GM12878 (cell line): ENCODE results near the gene AMT. TPM values are rescaled to one million over a fixed set of nuclear protein-coding genes. Genes with fewer than 3 reads are reported as not detected.

Experiments used
- ATF2 ChIP-seq: IDR thresholded peaks from 2 replicates; pipeline ENCODE4 v1.6.1; 2012; ENCODE audit warnings: low read length, inconsistent platforms
- BRCA1 ChIP-seq: IDR thresholded peaks from 2 replicates; pipeline ENCODE4 v1.6.1; 2011; ENCODE audit warnings: low read depth, low read length, improper control_type of control experiment
- CBFB ChIP-seq: IDR thresholded peaks from 2 replicates; pipeline ENCODE4 v1.6.1; 2016; ENCODE audit warnings: antibody characterized with exemption, low read depth
- EED ChIP-seq: sonication (generic); IDR thresholded peaks from 2 replicates; pipeline ENCODE4 v1.6.1; 2016; ENCODE audit warnings: antibody characterized with exemption, low read depth
- EGR1 ChIP-seq, 2 experiments: IDR thresholded peaks; 1 replicate in 1 of 2; 2 replicates in 1 of 2; pipeline ENCODE4 v1.6.1; 2011 to 2012; ENCODE audit warnings: low read depth in 2 of 2, low read length in 2 of 2, borderline replicate concordance in 1 of 2, mild to moderate bottlenecking in 1 of 2, moderate library complexity in 1 of 2
- GABPA ChIP-seq: IDR thresholded peaks from 2 replicates; pipeline ENCODE4 v1.6.1; 2014; ENCODE audit warnings: antibody characterized with exemption, low read depth, mild to moderate bottlenecking, inconsistent platforms
- HDAC6 ChIP-seq: fragments of 200-600 bp; sonication (generic); IDR thresholded peaks from one replicate; pipeline ENCODE4 v1.8.0; 2017; ENCODE audit warnings: antibody characterized with exemption; ENCODE audit not compliant: unreplicated experiment
- MEF2B ChIP-seq: fragments of 450-650 bp; IDR thresholded peaks from 2 replicates; pipeline ENCODE4 v1.6.1; 2018; ENCODE audit warnings: mild to moderate bottlenecking, moderate library complexity; ENCODE audit not compliant: partially characterized antibody, poor library complexity, severe bottlenecking
- PML ChIP-seq: IDR thresholded peaks from 2 replicates; pipeline ENCODE4 v1.6.1; 2012; ENCODE audit warnings: low read length, inconsistent platforms
- POU2F2 ChIP-seq: IDR thresholded peaks from 3 replicates; pipeline ENCODE4 v1.6.1; 2011; ENCODE audit warnings: low read depth, mild to moderate bottlenecking, low read length, borderline replicate concordance
- RAD21 ChIP-seq: IDR thresholded peaks from 2 replicates; pipeline ENCODE4 v1.6.1; 2011; ENCODE audit warnings: mild to moderate bottlenecking, low read depth, low read length, moderate library complexity; ENCODE audit not compliant: insufficient read depth
- RELB ChIP-seq: fragments of 450-650 bp; IDR thresholded peaks from 2 replicates; pipeline ENCODE4 v1.6.1; 2017; ENCODE audit warnings: low read depth, mild to moderate bottlenecking, moderate library complexity
- RUNX3 ChIP-seq: IDR thresholded peaks from 2 replicates; pipeline ENCODE4 v1.6.1; 2012; ENCODE audit warnings: low read length, inconsistent platforms
- ZNF384 ChIP-seq: IDR thresholded peaks from 2 replicates; pipeline ENCODE4 v1.6.1; 2012; ENCODE audit warnings: low read depth, mild to moderate bottlenecking, low read length, improper control_type of control experiment, borderline replicate concordance
- polyA plus RNA-seq, 11 experiments: library from polyadenylated mRNA; depleted of rRNA in 4 of 11; unstranded in 6 of 11; stranded (reverse) in 5 of 11; fragments of >200 nt; fragmentation: Nextera tagmentation in 4 of 11; fragmentation: Illumina TruSeq in 1 of 11; extraction: Ambion mirVana in 4 of 11; extraction: Trizol in 1 of 11; gene quantifications; 1 replicate in 1 of 11; 2 replicates in 10 of 11; pipeline versions ENCODE4 v1.2.1 to v1.2.3, GENCODE V29; 2011 to 2016; ENCODE audit warnings: inconsistent platforms in 2 of 11, missing spikeins in 2 of 11, low read depth in 1 of 11
- total RNA-seq, 4 experiments: library from RNA; depleted of rRNA in 3 of 4; stranded (reverse); fragments of >200 nt in 3 of 4; fragmentation: Illumina TruSeq in 1 of 4; extraction: Trizol in 1 of 4; gene quantifications; 2 replicates each; pipeline versions ENCODE4 v1.2.1 to v1.2.3, GENCODE V29; 2013 to 2021

Gene AMT
- total and polyA plus RNA-seq, 10 of the 15 experiments (the other 5 are each of a cell fraction or from before 2014, with no cell fraction given), result 0.45 to 7.2 (median 2.6) TPM

GRCh38 chr3:49377483-49377882 lies 44.8 kb downstream of the AMT start (continued):
- TF ChIP-seq RELB (no peak), RAD21 (no peak), PML (no peak), EGR1 (IDR thresholded peaks at IDR 0.05; ENCODE audit: borderline replicate concordance in 1 of 2, low read depth in 2 of 2, low read length in 2 of 2) (no peak), ATF2 (peak; percentile 50; the same call in 1 of the 2 replicates), GABPA (no peak), POU2F2 (no peak), EED (peak; percentile 53; the same call in 1 of the 2 replicates), MEF2B (no peak), HDAC6 (no peak), RUNX3 (peak; percentile 80), BRCA1 (no peak), ZNF384 (no peak), CBFB (peak; percentile 52; the same call in 1 of the 2 replicates)
